NOMO-1 (cell line): ENCODE measurements around the gene PREPL.
A peak's percentile ranks its signal among the peaks of the same experiment; 100 is the strongest.
"Not testable (repeated sequence)": the region's sequence is repeated elsewhere in the genome, so short reads cannot be mapped to it uniquely, and the experiment has no call there.

Experiments
- DNase-seq, 2 experiments: peaks; one replicate each; lab custom pipeline; 2025; ENCODE audit not compliant: unreplicated experiment in 2 of 2; lab: John Stamatoyannopoulos, UW

The PREPL gene

GRCh38 chr2:44361330-44362206, at the start of gene PREPL, which contains the start of gene CAMKMT:
TSS of gene PREPL (minus strand) at chr2:44361494. CDS start at chr2:44346342, 15,152 bp downstream.
TSS of gene CAMKMT (plus strand) at chr2:44361947.
- peak; percentile 94 to 95 for DNase-seq

GRCh38 chr2:44398243-44398897, 37.1 kb upstream of the PREPL start:
- no peak for DNase-seq

- DNase-seq = no peak
Observed at GRCh38 chr2:44397447-44398175, 36.3 kb upstream of the PREPL start.

DNA sequence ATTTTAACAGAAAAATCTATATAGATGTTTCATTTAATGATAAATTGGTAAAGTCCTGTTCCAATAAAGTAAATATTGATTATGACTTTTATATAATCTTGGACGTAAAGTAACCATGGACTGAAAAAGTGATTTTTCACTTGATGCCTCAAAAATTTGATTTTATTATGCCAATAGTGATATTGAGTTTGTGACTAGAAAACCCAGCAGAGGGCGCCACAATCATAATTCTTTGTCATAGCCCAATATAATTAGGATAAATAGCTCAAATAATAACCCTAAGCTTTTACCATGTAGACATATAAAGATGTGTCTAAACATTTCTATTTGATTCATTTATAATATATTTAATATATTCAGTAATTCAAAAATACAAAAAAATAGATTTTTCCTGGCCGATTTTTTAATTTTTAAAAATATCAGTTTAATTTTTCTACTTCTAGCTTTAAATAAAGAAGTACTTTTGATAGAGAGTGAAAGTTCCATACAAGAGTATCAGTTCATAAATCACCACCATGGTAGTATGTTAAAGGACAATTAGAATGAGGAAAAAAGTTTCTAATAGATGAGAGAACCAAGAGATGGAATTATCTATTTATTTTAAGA, 31.1 kb upstream of the PREPL start:
- DNase-seq = peak in 1 of 2 experiments; percentile 20

DNA sequence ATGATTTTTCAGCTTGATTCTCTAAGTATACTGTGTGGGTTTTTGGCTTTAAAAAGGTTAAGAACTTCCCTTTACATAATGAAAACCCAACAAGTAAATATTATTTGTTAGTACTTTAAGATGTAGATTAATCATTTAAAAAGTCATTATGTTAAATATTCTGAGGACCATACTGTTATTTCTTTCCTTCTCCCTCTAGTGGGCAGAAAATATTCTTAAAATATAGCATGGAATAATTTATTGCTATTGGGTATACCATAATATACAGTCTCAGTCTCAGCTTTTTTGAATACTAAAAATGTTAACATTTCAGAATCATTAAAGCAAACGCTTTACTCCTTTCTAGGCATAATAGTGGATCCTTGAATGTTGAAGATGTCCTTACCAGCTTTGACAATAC, 28.6 kb upstream of the PREPL start:
- DNase-seq = no peak

DNA sequence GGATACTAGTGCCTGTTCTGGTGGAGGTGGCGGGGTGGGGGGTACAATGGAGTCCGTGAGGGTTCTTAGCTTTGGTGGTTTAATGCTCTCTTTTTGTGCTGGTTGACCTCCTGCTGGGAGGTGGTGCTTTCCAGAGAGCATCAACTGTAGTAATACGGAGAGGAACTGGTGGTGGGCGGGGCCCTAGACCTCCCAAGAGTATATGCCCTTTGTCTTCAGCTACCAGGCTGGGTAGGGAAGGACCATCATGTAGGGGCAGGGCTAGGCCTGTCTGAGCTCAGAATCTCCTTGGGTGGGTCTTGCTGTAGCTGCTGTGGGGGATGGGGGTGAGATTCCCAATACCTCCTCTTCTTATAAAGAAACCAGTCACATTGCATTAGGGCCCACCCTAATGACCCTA, 27.6 kb upstream of the PREPL start:
- DNase-seq = no peak

DNA sequence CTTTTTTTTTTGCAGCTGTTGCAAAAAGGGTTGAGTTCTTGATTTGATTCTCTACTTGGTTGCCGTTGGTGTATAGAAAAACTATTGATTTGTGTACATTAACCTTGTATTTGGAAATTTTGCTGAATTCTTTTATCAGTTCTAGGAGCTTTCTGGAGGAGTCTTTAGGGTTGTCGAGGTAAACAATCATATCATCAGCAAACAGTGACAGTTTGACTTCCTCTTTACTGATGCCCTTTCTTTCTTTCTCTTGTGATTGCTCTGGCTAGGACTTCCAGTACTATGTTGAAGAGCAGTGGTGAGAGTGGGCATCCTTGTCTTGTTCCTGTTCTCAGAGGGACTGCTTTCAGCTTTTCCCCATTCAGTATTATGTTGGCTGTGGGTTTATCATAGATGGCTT, 23.9 kb upstream of the PREPL start:
- DNase-seq = not testable (repeated sequence)

DNA sequence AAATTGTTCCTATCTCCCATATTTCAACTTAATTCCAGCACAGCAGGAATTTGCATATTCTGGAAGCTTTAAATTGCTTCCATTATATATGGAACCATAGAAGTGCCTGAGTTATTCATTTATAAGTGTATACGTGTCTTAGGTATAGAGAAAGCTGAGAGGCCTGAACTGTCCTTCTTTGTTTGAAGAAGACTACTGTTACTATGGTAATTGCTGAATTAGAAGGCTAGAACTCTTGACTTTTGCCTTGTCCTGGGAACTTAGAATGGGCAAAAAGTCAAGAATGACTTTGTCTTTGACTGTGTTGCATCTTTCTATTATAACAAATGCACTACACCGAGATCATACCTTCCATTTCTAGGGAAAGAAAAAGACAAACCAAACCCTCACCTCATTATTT, 16.2 kb upstream of the PREPL start:
- DNase-seq = no peak

DNA sequence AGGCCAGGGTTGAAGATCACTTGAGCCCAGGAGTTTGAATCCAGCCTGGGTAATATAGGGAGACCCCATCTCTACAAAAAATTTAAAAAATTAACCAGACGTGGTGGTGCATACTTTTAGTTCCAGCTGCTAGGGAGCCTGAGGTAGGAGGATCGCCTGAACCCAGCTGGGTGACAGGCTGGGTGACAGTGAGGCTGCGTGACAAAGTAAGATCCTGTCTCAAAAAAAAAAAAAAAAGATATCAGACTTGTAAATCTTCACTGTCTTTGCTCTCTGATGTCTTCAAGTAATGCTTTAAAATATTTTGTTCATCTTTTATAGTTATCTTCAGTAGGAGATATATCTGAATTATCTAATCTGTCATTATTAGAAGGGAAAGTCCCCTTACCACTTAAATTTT, 11.0 kb upstream of the PREPL start:
- no peak for DNase-seq

DNA sequence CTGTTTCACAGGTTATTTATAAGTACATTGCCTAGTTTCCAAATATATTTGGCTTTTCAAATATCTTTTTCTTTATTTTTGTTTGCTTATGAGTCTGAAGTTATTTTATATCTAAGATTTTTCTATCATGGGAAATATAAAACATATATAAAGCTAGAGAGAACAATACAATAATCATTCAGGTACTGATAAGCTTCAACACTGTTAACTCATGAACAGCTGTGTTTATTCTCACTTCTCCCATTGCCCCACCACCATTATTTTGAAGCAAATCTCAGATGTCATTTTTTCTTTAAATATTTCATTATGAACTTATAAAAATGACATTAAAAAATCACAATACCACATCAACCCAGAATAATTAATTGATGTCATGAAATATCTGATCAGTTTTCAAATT, 10.2 kb upstream of the PREPL start:
- DNase-seq = no peak

DNA sequence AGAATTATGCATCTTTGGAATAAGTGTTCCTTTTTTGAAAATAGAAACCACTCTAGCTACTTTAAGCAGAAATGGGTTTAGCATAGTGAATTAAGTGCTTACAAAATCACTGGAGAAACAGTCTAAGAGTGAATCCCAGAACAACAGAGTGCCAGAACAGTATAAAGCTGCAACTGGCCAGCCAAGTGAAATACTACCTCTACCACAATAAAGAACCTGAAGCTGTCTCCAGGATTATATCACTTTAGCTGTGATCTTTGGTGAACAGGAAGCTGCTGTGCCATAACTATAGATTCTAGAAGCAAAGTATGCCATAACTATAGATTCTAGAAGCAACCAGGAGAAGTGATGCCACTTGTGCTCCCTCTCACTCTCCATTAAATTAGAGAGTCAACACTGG, 8.1 kb upstream of the PREPL start:
- DNase-seq = no peak

DNA sequence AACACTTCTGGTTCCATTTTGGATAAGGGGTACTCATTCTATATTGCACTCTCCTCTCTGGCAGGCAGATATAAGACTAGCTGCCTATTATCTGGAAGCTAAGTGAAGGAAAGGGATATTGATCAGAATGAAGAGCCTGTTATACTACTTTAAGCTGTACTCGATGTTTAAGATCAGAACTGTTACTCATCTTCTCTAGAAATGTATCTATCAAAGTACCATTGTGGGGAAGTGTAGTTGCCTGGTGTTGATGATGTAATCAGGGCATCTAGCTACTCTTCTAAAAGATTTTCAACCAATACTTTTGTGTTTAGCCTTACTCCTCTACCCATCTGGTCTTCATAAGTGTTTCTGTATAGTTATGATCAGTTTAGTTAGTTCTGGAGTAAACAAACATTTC, 6.3 kb upstream of the PREPL start:
- DNase-seq = no peak

- no peak for DNase-seq
Observed at GRCh38 chr2:44364604-44365003, 3.3 kb upstream of the PREPL start.

GRCh38 chr2:44362207-44363015, 1.1 kb upstream of the PREPL start:
- peak; percentile 30 to 59 for DNase-seq

GRCh38 chr2:44360749-44361329, 455 bp downstream of the PREPL start:
- DNase-seq = no peak

DNA sequence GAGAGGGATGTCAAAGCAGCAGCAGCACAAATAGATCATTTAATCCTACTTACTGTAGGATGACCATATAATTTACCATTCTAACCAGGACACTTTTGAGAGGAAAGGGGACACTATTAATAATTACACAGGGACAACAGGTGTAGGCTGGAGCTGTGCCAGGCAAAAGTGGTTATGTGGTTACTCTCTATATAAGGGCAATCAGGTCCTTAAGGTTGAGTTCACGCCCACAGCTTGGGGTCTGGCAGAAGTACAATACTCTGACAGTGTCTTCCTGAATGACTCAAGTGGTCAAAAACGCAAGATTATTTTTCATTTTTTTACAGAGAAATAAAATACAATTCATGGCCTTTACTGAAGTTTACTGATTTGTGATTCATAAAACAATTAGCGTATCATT, 2.8 kb downstream of the PREPL start:
- DNase-seq = no peak

GRCh38 chr2:44354761-44355160, 6.5 kb downstream of the PREPL start:
- no peak for DNase-seq

DNA sequence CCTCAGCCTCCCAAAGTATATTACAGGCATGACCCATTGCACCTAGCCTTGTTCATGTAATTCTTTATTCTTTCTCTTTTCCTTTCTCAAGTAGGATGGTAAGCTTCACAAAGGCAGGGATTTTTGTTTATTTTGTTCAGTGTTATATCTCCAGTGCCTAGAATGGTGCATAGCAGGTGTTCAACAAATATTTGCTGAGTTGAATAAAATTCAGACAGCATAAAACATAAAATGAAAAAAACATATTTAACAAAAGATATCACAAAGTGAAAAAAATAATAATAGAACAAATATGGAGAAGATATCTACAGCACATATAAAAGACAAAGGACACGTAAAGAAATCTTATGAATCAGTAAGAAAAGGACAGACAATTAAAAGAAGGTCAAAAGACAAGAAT, 8.8 kb downstream of the PREPL start:
- DNase-seq = no peak

GRCh38 chr2:44351676-44352075, 9.6 kb downstream of the PREPL start:
- DNase-seq = no peak

DNA sequence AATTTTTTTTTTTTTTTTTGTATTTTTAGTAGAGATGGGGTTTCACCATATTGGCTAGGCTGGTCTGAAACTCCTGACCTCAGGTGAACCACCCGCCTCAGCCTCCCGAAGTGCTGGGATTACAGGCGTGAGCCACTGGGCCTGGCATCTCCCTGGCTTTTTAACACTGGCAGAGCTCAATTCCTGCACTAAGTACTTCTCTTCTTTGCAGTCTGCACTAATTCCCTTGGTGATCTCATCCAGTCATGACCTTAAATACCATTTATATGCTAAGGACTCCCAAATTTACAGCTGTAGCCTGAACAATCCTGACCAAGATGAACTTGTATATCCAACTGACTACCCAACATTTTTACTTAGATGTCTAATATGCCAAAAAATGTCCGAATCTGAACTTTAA, 10.2 kb downstream of the PREPL start:
- no peak for DNase-seq
